SU-DHL-6 (cell line): ENCODE measurements around the gene PTPRE.

ENCODE experiments used
- H2AFZ ChIP-seq: fragments of 200-600 bp; sonication (generic); 2 replicates; pipeline ENCODE4 v1.6.1; 2014; ENCODE audit warnings: low read depth, mild to moderate bottlenecking, moderate library complexity, mixed read lengths, antibody characterized with exemption, low read length; ENCODE audit not compliant: severe bottlenecking
- H3F3A ChIP-seq: fragments of 200-600 bp; shearing (Covaris generic); 2 replicates; pipeline ENCODE4 v1.6.0; 2016; ENCODE audit warnings: antibody characterized with exemption, mild to moderate bottlenecking; ENCODE audit not compliant: insufficient read depth
- H3K27ac ChIP-seq: fragments of 200-600 bp; sonication (generic); 2 replicates; pipeline ENCODE4 v1.5.1; 2016; ENCODE audit warnings: low read depth, mild to moderate bottlenecking, low read length, moderate library complexity, mixed read lengths
- H3K27me3 ChIP-seq: fragments of 200-600 bp; sonication (generic), shearing (Covaris generic); 2 replicates; pipeline ENCODE4 v1.6.0; 2014; ENCODE audit warnings: mild to moderate bottlenecking, low read length
- H3K36me3 ChIP-seq: fragments of 200-600 bp; sonication (generic); 2 replicates; pipeline ENCODE4 v1.6.1; 2014; ENCODE audit warnings: mild to moderate bottlenecking, low read length, mixed read lengths
- H3K4me2 ChIP-seq: fragments of 300-600, 200-600 bp; shearing (Covaris generic), sonication (generic); 2 replicates; pipeline ENCODE4 v1.6.0; 2014; ENCODE audit warnings: low read length, low read depth, mild to moderate bottlenecking; ENCODE audit not compliant: poor library complexity, severe bottlenecking
- H3K4me3 ChIP-seq: fragments of 200-600 bp; sonication (generic); 2 replicates; pipeline ENCODE4 v1.5.1; 2014; ENCODE audit warnings: antibody characterized with exemption, low read length, mild to moderate bottlenecking, mixed read lengths; ENCODE audit not compliant: insufficient read depth, poor library complexity, severe bottlenecking
- H3K79me2 ChIP-seq: fragments of 200-600 bp; sonication (generic); 2 replicates; pipeline ENCODE4 v1.6.1; 2014; ENCODE audit warnings: mild to moderate bottlenecking, low read length, moderate library complexity; ENCODE audit not compliant: insufficient read depth
- H3K9ac ChIP-seq: fragments of 200-600 bp; sonication (generic); 2 replicates; pipeline ENCODE4 v1.7.0; 2014; ENCODE audit warnings: mild to moderate bottlenecking, low read length
- H3K9me2 ChIP-seq: fragments of 200-600 bp; sonication (generic); replicated peaks from 2 replicates; pipeline ENCODE4 v1.6.1; 2014; ENCODE audit warnings: low read length; ENCODE audit not compliant: insufficient read depth
- H3K9me3 ChIP-seq: fragments of 200-600 bp; sonication (generic); 2 replicates; pipeline ENCODE4 v1.6.1; 2014; ENCODE audit warnings: low read length, mixed read lengths; ENCODE audit not compliant: insufficient read depth
- H4K20me1 ChIP-seq: fragments of 200-600 bp; sonication (generic); 2 replicates; pipeline ENCODE4 v1.6.1; 2014; ENCODE audit warnings: low read depth, mild to moderate bottlenecking, antibody characterized with exemption, low read length, moderate library complexity, mixed read lengths
- EZH2phosphoT487 ChIP-seq: fragments of 200-600 bp; sonication (generic), shearing (Covaris generic); conservative IDR thresholded peaks from 2 replicates; pipeline ENCODE4 v1.6.1; 2018; ENCODE audit warnings: mild to moderate bottlenecking, antibody characterized with exemption, low read length, moderate library complexity, mixed read lengths
- TF ChIP-seq, protein P1 (sequence below): fragments of 200-600 bp; sonication (generic); IDR thresholded peaks from one replicate; pipeline ENCODE4 v1.5.1; 2017; ENCODE audit warnings: antibody characterized with exemption, mild to moderate bottlenecking, low read length, moderate library complexity; ENCODE audit not compliant: insufficient read depth, poor library complexity, severe bottlenecking

The PTPRE gene

DNA sequence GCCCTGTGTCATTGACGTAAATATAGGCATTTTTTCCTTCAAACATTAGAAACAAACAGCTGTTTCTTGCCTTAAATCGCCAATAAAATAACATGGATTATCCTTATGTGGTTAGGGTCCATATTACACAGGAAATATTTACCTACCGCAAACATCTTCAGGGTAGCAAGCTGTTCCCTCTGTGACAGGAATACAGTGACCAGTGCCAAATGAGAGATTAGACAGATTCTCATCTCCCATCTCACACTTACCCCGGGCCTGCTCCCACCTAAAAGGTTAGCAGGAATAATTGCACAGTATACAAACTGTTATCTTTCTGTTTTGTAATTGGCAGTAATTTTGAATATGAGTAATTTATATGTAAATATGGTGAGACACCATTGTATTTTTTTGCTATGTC lies 202.8 kb downstream of the PTPRE start:
- Histone ChIP-seq H3K4me2 (no peak overlapping the region), H2AFZ (no peak overlapping the region), H4K20me1 (peaks cover 49% of the 10 kb centered on the region; the same call in 1 of the 2 replicates), H3K27me3 (no peaks in the 10 kb centered on the region), H3K79me2 (peaks cover 21% of the 10 kb centered on the region), H3K9me3 (no peaks in the 10 kb centered on the region), H3K9ac (no peak overlapping the region), H3K4me3 (no peak overlapping the region), H3K27ac (no peak overlapping the region), H3F3A (no peaks in the 10 kb centered on the region; the same call in 1 of the 2 replicates), H3K36me3 (peaks cover 85% of the 10 kb centered on the region), H3K9me2 (no peaks in the 10 kb centered on the region)
- TF ChIP-seq EZH2phosphoT487, result no peak
- TF ChIP-seq, protein P1, sequence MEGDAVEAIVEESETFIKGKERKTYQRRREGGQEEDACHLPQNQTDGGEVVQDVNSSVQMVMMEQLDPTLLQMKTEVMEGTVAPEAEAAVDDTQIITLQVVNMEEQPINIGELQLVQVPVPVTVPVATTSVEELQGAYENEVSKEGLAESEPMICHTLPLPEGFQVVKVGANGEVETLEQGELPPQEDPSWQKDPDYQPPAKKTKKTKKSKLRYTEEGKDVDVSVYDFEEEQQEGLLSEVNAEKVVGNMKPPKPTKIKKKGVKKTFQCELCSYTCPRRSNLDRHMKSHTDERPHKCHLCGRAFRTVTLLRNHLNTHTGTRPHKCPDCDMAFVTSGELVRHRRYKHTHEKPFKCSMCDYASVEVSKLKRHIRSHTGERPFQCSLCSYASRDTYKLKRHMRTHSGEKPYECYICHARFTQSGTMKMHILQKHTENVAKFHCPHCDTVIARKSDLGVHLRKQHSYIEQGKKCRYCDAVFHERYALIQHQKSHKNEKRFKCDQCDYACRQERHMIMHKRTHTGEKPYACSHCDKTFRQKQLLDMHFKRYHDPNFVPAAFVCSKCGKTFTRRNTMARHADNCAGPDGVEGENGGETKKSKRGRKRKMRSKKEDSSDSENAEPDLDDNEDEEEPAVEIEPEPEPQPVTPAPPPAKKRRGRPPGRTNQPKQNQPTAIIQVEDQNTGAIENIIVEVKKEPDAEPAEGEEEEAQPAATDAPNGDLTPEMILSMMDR, result no peak

DNA sequence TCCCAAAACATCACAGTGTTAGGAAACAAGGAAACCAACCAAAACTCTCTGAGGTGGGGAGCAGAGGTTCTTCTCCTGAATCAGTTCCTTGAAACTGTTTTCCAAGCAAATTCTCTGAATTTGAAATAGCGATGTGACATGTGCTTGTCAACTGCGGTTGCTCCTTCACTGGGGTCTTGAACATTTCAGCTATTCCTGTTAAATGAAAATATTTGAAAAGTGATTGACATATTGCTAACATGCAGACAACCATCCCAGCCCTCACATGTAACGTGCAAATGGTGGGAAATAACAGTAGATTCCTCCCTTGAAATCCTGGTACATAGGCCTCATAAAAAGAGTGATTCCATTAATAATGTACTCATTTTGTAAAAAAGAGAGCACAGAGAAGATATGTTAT lies 203.4 kb downstream of the PTPRE start:
- Histone ChIP-seq H3K4me3 (no peak overlapping the region), H3K4me2 (no peak overlapping the region), H2AFZ (no peak overlapping the region), H3K36me3 (peaks cover 90% of the 10 kb centered on the region), H3K27me3 (no peaks in the 10 kb centered on the region), H3K79me2 (peaks cover 28% of the 10 kb centered on the region), H3K9me2 (no peaks in the 10 kb centered on the region), H3K27ac (no peak overlapping the region), H3K9ac (no peak overlapping the region), H4K20me1 (peaks cover 52% of the 10 kb centered on the region; the same call in 1 of the 2 replicates), H3K9me3 (no peaks in the 10 kb centered on the region), H3F3A (no peaks in the 10 kb centered on the region; the same call in 1 of the 2 replicates)
- TF ChIP-seq, protein P1, result no peak
- no peak for TF ChIP-seq EZH2phosphoT487

DNA sequence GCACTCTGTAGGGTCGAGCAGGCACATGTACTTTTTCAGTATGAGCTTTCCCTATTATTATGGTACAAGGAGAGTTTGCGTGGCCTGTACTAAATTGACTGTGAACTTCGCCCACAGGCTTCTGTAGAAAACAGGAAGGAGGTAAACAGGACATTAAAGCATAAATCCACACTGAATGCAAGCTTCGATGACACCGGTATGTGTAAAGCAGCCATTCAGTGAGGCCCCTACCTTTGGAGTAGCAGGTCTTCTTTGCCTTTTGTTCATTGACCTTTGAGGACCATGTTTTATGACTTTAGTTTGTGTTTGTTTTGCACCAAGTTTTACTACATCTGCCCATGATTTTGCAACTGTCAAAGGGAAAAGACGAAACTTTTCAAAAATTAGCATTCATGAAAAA lies 204.8 kb downstream of the PTPRE start:
- no peak overlapping the region for H3K4me2 ChIP-seq
- H3K9ac ChIP-seq, result no peak overlapping the region
- H3K9me3 ChIP-seq, result no peaks in the 10 kb centered on the region
- peaks cover 95% of the 10 kb centered on the region for H3K36me3 ChIP-seq
- H3F3A ChIP-seq, result no peaks in the 10 kb centered on the region; the same call in 1 of the 2 replicates
- H2AFZ ChIP-seq, result no peak overlapping the region
- H3K27ac ChIP-seq, result no peak overlapping the region
- peaks cover 50% of the 10 kb centered on the region; the same call in 1 of the 2 replicates for H4K20me1 ChIP-seq
- no peak overlapping the region for H3K4me3 ChIP-seq
- no peaks in the 10 kb centered on the region for H3K9me2 ChIP-seq
- peaks cover 37% of the 10 kb centered on the region for H3K79me2 ChIP-seq
- no peaks in the 10 kb centered on the region for H3K27me3 ChIP-seq
- TF ChIP-seq EZH2phosphoT487, result no peak
- TF ChIP-seq, protein P1, result no peak
